ENCODE results near the gene ACOX1.

Gene ACOX1

DNA sequence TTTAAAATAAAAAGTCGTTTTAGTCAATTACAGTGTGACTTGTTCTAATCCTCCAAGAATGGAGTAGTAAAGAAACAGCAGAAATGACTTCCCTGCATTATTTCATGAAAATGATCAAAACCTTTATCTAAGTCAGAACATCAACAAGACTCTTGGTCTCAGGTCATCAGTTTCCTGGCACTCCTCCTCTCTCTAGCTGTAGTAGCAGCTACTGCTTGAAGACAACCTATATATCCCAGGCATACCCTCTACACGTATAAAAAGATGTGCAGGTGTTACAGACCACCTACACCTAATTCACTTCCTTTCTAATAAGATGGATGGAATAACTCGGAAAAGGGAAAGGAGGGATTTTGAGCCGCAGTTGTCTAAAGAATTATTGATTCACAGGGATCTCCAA, 36.5 kb downstream of the ACOX1 start:
- peak overlapping the region; percentile 32 for H3K4me3 Mint-ChIP-seq
- peaks cover 12% of the 10 kb centered on the region for H3K4me1 Mint-ChIP-seq (ENCODE audit: low read depth)
- H3K9me3 Mint-ChIP-seq (ENCODE audit: low read depth): no peaks in the 10 kb centered on the region
- H3K27ac Mint-ChIP-seq: no peak overlapping the region
- H3K36me3 Mint-ChIP-seq: no peaks in the 10 kb centered on the region
- no peaks in the 10 kb centered on the region for H3K27me3 Mint-ChIP-seq

DNA sequence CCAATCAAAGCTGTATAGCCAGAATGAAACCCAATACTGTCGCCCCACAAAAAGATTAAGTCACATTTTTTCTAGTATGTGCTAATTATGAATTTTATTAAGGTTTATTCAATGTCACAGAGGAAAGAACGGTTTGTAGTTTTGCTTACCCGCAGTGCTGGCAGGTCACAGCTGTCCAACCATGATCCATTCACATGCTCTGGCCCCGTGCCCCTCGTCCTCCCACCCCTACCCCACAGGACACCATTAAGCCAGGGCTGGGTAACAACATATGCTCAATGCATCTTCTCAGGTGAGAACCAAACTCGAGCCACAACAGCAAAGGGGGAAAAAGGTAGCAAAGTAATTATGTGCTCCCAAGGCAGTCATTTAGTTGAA, 37.5 kb downstream of the ACOX1 start:
- Mint-ChIP-seq H3K4me3 (peak overlapping the region; percentile 94), H3K27ac (peak overlapping the region; percentile 68), H3K9me3 (ENCODE audit: low read depth) (no peaks in the 10 kb centered on the region)

DNA sequence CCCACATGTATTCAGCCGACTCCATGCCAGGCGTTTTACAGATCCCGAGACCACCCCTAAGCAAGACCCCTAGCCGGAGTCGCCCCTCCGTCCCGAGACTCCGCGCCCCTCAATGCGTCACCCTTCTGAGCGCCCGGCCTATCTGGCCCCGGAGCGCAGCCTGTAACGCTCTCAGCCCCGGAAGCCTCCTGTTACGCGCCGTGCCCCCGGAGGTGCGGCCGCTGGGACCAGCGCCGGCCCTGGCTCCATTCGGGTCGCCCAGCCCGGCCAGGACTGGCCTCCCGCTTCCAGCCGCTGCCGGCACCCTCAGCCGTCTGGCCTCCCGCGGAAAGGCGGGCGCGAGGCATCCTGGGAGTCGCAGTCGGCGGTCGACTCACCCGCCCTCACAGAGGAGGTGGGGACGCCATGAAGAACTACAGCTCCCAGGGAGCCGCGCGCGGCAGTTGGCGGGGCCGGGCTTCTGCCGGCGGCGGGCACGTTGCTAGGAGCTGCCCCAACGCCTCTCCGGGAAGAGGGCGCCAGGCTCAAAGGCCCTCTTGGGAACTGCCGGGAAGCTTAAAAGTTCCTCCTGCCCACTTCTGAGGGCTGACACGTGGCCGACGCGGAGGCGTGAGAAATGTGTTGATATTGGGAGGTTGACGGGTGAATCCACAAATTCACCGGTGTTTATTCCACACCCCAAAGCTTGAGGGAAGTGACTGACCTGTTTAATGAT, 38.1 kb downstream of the ACOX1 start, which contains the start of gene FBF1:
FBF1 (minus strand) TSS at position 316 of the 715 bp plus-strand sequence. CDS start 2,893 bp downstream, outside the sequence.
- H3K4me1 Mint-ChIP-seq (ENCODE audit: low read depth): peaks cover 12% of the 10 kb centered on the region
- no peaks in the 10 kb centered on the region for H3K36me3 Mint-ChIP-seq
- peak within 1 kb of the TSS; percentile 91 for H3K27ac Mint-ChIP-seq
- H3K4me3 Mint-ChIP-seq: peak within 1 kb of the TSS; percentile 94
- H3K9me3 Mint-ChIP-seq (ENCODE audit: low read depth): no peaks in the 10 kb centered on the region
- no peaks in the 10 kb centered on the region for H3K27me3 Mint-ChIP-seq

More for the DNA sequence above, 37.5 kb downstream of the ACOX1 start:
- Mint-ChIP-seq H3K4me1 (ENCODE audit: low read depth) (peaks cover 12% of the 10 kb centered on the region), H3K27me3 (no peaks in the 10 kb centered on the region), H3K36me3 (no peaks in the 10 kb centered on the region)

DNA sequence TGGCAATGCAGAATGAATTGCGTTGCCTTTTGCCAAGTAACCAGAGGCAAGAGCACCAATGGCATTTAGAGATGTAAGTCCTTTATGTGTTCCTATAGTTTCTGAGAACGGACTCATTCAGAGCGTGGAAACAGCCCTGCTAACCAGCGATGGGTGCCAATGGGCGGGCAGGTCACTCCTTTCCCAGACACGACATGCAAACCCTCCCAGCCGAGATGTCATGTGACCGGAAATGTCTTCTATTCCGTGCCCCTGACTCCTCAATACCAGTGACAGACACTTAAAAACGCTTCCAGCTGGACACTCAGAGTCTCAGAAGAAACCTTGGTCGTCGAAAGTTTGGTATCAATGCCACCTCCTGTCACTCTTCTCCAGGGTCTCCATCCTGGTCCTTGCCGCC, 41.3 kb downstream of the ACOX1 start:
- no peaks in the 10 kb centered on the region for H3K27me3 Mint-ChIP-seq
- peaks cover 2% of the 10 kb centered on the region for H3K36me3 Mint-ChIP-seq
- H3K9me3 Mint-ChIP-seq (ENCODE audit: low read depth): no peaks in the 10 kb centered on the region

DNA sequence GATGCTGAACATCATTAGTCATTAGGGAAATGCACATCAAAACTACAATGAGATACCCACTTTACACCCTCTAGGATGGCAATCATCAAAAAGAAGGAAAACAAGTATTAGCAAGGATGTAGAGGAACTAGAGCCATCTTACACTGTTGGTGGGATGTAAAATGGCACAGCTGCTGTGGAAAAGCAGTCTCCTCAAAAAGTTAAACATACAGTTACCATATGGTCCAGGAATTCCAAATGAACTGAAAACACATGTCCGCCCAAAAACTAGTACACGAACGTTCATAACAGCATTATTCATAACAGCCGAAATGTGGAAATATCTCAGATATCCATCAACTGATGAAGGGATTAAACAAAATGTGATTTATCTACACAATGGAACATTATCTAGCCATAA, 45.2 kb downstream of the ACOX1 start:
- peaks cover 2% of the 10 kb centered on the region for H3K36me3 Mint-ChIP-seq
- H3K27ac Mint-ChIP-seq: no peak overlapping the region
- no peaks in the 10 kb centered on the region for H3K9me3 Mint-ChIP-seq (ENCODE audit: low read depth)
- no peaks in the 10 kb centered on the region for H3K27me3 Mint-ChIP-seq
- no peaks in the 10 kb centered on the region for H3K4me1 Mint-ChIP-seq (ENCODE audit: low read depth)
- no peak overlapping the region for H3K4me3 Mint-ChIP-seq

More for the DNA sequence above, 41.3 kb downstream of the ACOX1 start:
- peaks cover 12% of the 10 kb centered on the region for H3K4me1 Mint-ChIP-seq (ENCODE audit: low read depth)
- no peak overlapping the region for H3K4me3 Mint-ChIP-seq
- H3K27ac Mint-ChIP-seq: no peak overlapping the region

DNA sequence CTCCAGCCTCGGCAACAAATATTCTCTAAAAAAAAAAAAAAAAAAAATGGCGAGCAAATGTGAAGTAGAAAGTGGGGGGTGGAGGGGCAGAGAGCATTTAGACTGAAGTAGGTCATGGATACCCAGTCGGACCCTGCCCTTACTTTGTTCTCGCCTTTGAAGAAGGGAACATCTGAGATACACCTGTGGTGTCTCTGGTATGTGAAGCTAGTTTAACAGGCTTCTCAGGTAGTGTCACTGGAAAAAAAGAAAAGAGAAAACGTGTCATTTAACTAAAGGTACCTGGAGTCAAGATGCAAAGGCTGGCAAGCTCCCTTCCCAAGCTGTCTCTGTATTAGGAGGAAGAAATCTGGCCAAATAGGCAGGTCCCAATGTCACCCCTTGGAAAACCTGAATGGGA, 46.1 kb downstream of the ACOX1 start:
- no peaks in the 10 kb centered on the region for H3K9me3 Mint-ChIP-seq (ENCODE audit: low read depth)
- no peak overlapping the region for H3K4me3 Mint-ChIP-seq
- H3K27ac Mint-ChIP-seq: no peak overlapping the region
- no peaks in the 10 kb centered on the region for H3K4me1 Mint-ChIP-seq (ENCODE audit: low read depth)
- peaks cover 2% of the 10 kb centered on the region for H3K36me3 Mint-ChIP-seq
- no peaks in the 10 kb centered on the region for H3K27me3 Mint-ChIP-seq

DNA sequence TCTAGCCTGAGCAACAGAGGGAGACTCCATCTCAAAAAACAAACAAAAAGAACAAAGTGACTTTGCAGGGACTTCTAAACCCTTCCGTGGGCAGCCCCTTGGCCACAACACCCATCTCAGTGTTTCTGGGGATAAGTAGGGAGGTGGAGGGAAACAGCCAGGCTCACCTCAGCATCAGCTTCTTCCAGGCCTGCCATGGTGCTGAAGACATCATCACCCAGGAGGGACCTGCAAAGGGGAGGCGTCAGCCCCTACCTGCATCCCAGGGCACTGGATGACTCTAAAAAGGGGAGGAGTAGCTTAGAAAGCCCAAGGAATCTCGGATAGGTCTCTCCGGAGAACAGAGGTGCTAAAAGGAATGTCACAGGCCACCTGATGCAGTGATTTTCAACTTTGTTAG, 47.9 kb downstream of the ACOX1 start:
- no peaks in the 10 kb centered on the region for H3K9me3 Mint-ChIP-seq (ENCODE audit: low read depth)
- no peaks in the 10 kb centered on the region for H3K27me3 Mint-ChIP-seq
- no peak overlapping the region for H3K27ac Mint-ChIP-seq
- H3K36me3 Mint-ChIP-seq: peaks cover 2% of the 10 kb centered on the region
- H3K4me1 Mint-ChIP-seq (ENCODE audit: low read depth): no peaks in the 10 kb centered on the region
- H3K4me3 Mint-ChIP-seq: no peak overlapping the region

DNA sequence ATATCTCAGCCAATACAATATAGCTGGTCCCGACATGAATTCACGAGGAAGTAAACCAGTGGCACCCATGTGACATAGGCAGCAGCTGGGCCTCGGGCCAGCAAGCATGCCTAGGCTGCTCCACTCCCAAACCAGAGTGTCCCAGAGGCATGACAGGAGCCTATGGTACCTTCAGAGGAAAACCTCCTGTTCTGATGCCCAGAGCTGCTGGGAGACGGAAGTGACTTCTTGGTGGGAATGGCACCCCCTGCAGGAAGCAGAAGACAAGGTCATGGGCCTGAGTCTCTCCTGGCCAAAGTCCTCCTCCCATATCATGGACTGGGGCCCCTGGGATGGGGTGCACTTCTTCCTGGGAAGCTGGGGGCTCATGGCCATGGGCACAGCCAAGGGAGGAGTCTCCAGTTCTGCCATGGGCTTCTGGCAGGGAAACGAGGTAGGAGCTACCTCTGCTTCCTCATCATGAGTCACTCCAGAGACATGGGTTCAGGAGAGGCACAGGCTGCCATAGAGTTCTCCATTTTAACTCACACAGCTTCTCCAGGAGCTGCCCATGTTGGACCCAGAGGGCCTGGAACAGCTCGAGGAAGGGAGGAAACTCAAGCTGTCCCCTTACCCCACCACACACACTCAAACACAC, 51.6 kb downstream of the ACOX1 start:
- no peaks in the 10 kb centered on the region for H3K4me1 Mint-ChIP-seq (ENCODE audit: low read depth)
- no peaks in the 10 kb centered on the region for H3K36me3 Mint-ChIP-seq
- H3K4me3 Mint-ChIP-seq: no peak overlapping the region
- H3K27me3 Mint-ChIP-seq: no peaks in the 10 kb centered on the region
- no peaks in the 10 kb centered on the region for H3K9me3 Mint-ChIP-seq (ENCODE audit: low read depth)
- H3K27ac Mint-ChIP-seq: no peak overlapping the region

DNA sequence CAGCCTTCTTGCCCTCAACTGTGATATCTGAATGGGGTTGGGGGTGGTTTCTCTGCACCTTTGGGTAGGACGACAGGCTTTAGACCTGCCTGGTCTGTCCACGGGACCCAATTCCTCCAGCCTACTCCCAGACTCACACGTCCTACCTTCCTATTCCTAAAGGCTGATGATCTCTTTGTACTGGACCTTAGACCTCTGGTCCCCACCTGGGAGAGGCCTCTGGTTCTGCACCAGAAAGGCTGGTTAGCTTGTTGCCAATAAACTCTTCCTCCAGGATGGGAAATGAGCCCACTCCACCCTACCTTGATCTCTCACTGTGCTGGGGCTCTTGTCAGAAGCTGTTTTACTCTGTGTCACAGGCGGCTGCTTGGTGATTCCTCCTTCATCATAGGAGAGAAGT, 52.5 kb downstream of the ACOX1 start:
- Mint-ChIP-seq H3K4me1 (ENCODE audit: low read depth) (no peaks in the 10 kb centered on the region), H3K27ac (no peak overlapping the region), H3K36me3 (no peaks in the 10 kb centered on the region), H3K9me3 (ENCODE audit: low read depth) (no peaks in the 10 kb centered on the region), H3K27me3 (no peaks in the 10 kb centered on the region), H3K4me3 (no peak overlapping the region)

DNA sequence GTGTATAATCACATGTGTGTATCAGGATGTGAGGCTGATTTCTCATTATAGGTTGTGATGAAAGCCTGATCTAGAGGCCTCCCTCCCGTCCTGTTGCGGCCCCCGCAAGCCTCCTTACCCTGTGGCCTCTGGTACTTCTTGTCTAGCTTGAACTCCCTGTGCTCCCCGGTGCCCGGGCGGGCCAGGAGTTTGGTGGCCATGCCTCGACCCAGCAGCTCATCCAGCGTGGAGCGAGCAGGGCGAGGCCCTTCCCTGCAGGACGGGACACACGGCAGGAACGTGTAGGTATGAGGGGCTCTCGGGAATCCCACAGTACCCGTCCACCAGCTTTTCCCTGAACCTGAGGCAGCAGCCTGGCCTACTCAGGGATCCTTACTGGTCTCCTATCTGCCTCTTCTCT, 53.1 kb downstream of the ACOX1 start:
- Mint-ChIP-seq H3K9me3 (ENCODE audit: low read depth) (no peaks in the 10 kb centered on the region), H3K27me3 (no peaks in the 10 kb centered on the region), H3K27ac (no peak overlapping the region), H3K4me1 (ENCODE audit: low read depth) (no peaks in the 10 kb centered on the region), H3K36me3 (no peaks in the 10 kb centered on the region), H3K4me3 (no peak overlapping the region)

DNA sequence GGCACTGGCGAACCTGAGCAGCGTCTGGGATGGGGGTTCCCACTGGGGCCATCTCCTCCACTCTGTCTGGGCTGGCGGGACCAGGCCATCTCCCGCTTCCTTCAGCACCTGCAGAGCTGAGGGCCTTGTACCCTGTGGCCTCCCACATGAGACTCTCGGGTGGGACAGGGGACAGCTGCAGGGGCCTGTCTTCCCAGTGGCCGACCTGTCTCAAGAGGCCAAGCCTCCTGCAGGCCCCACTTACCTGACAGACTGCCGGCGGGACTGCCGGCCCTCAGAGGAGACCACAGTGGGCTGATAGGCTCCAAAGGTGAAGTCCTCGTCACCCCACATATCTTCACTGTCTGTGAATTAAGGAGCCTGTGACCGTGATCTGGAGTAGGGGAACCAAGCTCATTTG, 53.9 kb downstream of the ACOX1 start:
- Mint-ChIP-seq H3K36me3 (no peaks in the 10 kb centered on the region), H3K9me3 (ENCODE audit: low read depth) (no peaks in the 10 kb centered on the region), H3K27me3 (no peaks in the 10 kb centered on the region), H3K27ac (no peak overlapping the region), H3K4me3 (no peak overlapping the region), H3K4me1 (ENCODE audit: low read depth) (no peaks in the 10 kb centered on the region)

DNA sequence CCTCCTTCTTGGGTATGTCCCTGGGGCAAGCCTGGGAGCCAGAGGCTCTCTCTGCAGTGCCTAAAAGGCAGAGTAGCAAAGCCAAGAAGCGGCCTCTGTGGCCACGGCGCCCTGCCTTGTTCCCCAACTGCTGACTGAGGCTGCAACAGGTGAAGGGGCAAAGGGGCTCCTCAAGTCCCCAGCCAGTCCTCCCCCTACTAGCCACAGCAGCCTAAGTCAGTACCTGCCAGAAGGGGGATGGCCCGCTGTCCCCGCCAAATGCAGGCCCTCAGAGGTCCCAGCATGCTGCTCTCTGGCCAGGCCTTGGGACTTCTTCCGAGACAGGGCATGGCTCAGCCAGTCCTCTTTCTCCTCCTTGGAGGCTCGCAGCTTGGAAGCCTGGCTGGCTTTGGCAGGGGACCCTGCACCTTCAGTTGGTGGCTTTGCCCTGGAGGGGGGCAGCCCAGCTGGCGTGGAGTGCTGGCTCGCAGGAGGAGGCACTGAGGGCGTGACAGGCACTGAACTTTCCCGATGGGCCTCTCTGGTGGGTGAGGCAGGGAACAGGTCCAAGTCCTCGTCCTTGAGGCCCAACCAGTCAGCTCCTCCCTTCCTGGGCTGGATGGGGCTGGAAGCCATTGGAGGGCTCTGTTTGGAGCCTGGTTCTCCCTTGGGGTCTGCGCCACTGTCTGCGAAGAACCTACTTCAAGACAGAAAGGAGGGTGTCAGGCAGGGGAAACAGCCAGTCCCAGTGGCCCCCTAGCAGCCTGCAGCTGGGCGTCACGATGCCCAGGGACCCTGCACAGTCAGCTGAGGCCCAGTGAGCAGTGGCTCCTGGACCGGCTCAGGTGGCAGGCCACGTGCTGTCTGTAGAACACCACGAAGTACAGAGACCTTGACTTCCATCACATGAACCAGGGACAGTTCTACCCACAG, 55.7 kb downstream of the ACOX1 start:
- Mint-ChIP-seq H3K4me3 (no peak overlapping the region), H3K36me3 (no peaks in the 10 kb centered on the region), H3K27me3 (no peaks in the 10 kb centered on the region), H3K4me1 (ENCODE audit: low read depth) (no peaks in the 10 kb centered on the region), H3K9me3 (ENCODE audit: low read depth) (no peaks in the 10 kb centered on the region), H3K27ac (no peak overlapping the region)

DNA sequence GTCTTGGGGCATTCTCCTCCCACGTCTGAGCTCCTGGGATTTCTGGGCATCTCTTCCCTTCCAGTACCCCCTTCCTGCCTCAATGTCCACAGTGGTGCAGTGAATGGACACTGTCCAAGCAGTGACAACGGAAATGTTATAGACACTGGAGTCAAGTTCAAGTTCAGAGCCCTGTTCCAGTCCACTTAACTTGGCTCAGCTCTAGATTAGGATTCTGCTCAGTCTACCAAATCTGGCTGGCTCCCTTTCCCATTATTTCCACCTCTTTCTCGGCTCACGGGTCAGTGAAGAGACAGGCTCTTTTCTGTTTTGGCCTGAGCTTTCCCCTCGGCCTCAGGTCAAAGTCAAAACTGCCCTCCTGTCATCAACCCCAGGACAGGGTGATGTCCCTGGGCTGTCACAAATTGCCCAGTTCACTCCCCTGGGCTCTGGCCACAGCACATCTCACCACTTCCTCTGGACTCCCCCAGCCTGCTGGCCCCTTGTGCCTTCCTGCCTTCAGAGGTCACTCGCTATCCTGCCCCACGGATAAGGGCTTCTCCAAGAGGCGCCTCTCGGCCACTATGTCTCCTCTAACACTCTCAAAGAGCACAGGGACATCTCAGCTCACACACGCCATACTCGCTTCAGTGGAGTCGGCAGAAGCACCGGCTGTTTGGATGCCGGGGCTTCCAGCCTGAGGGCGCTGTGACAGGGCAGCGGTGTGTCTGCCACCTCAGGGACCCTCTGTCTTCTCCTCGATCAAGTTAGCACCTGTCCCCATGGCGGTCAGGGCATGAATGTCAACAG, 56.6 kb downstream of the ACOX1 start:
- Mint-ChIP-seq H3K27me3 (no peaks in the 10 kb centered on the region), H3K4me1 (ENCODE audit: low read depth) (no peaks in the 10 kb centered on the region), H3K9me3 (ENCODE audit: low read depth) (no peaks in the 10 kb centered on the region), H3K36me3 (no peaks in the 10 kb centered on the region), H3K4me3 (no peak overlapping the region), H3K27ac (no peak overlapping the region)

DNA sequence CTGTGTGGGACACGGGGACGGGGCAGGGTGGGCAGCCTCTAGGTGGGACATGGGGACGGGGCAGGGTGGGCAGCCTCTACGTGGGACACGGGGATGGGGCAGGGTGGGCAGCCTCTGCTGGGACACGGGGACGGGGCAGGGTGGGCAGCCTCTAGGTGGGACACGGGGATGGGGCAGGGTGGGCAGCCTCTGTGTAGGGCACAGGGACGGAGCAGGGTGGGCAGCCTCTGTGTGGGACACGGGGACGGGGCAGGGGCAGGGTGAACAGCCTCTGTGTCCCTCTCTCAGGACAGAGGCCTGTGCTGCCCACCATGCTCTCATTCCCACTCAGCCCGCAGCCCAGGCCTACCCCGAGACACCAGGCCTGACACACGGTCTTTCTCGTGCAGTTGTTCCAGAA, 57.4 kb downstream of the ACOX1 start:
- Mint-ChIP-seq H3K27ac (no peak overlapping the region), H3K9me3 (ENCODE audit: low read depth) (no peaks in the 10 kb centered on the region), H3K27me3 (no peaks in the 10 kb centered on the region), H3K4me3 (no peak overlapping the region), H3K4me1 (ENCODE audit: low read depth) (no peaks in the 10 kb centered on the region), H3K36me3 (no peaks in the 10 kb centered on the region)
